GM23338 (cell line): ENCODE measurements around the gene CHKB. TPM values are rescaled to one million over a fixed set of nuclear protein-coding genes. Genes with fewer than 3 reads are reported as not detected.

ENCODE experiments used
- ATAC-seq: fragments of 200-7000 bp; cut with Tn5 transposase; 3 replicates; pipeline ENCODE4 v1.9.1; 2020
- DNase-seq: peaks from one replicate; pipeline ENCODE4 v3.0.0-alpha.2; 2015; ENCODE audit warnings: low spot score
- H2AFZ ChIP-seq: fragments of 200-600 bp; sonication (generic); 2 replicates; pipeline ENCODE4 v1.8.0; 2016; ENCODE audit warnings: antibody characterized with exemption, mild to moderate bottlenecking, moderate library complexity
- H3F3A ChIP-seq: fragments of 200-600 bp; sonication (generic); replicated peaks from 2 replicates; pipeline ENCODE4 v1.8.0; 2017; ENCODE audit warnings: antibody characterized with exemption, mixed run types, low read depth
- H3K27ac ChIP-seq: fragments of 200-600 bp; sonication (generic); 2 replicates; pipeline ENCODE4 v1.6.1; 2016; ENCODE audit warnings: low read depth
- H3K27me3 ChIP-seq: fragments of 200-600 bp; sonication (generic); 2 replicates; pipeline ENCODE4 v1.8.0; 2016; ENCODE audit warnings: mild to moderate bottlenecking, mixed run types, moderate library complexity; ENCODE audit not compliant: insufficient read depth
- H3K36me3 ChIP-seq: fragments of 200-600 bp; sonication (generic); 2 replicates; pipeline ENCODE4 v1.8.0; 2016; ENCODE audit warnings: mild to moderate bottlenecking; ENCODE audit not compliant: insufficient read depth
- H3K4me1 ChIP-seq: fragments of 200-600 bp; sonication (generic); 2 replicates; pipeline ENCODE4 v1.8.0; 2016; ENCODE audit warnings: mild to moderate bottlenecking, moderate library complexity; ENCODE audit not compliant: insufficient read depth
- H3K4me2 ChIP-seq: fragments of 200-600 bp; sonication (generic); 2 replicates; pipeline ENCODE4 v1.7.1; 2017; ENCODE audit warnings: mixed run types
- H3K4me3 ChIP-seq: fragments of 200-600 bp; sonication (generic); 2 replicates; pipeline ENCODE4 v1.6.1; 2016; ENCODE audit warnings: mixed run types
- H3K79me2 ChIP-seq: fragments of 200-600 bp; sonication (generic); replicated peaks from 2 replicates; pipeline ENCODE4 v1.8.0; 2017; ENCODE audit warnings: mild to moderate bottlenecking; ENCODE audit not compliant: insufficient read depth
- H3K9me2 ChIP-seq: fragments of 200-600 bp; sonication (generic); 2 replicates; pipeline ENCODE4 v1.8.0; 2017; ENCODE audit not compliant: insufficient read depth
- H4K20me1 ChIP-seq: fragments of 200-600 bp; sonication (generic); replicated peaks from 2 replicates; pipeline ENCODE4 v1.8.0; 2017; ENCODE audit warnings: mild to moderate bottlenecking; ENCODE audit not compliant: insufficient read depth
- H3K27ac Mint-ChIP-seq: 2 replicates; pipeline ENCODE4 v1.8.0; 2020; ENCODE audit warnings: inconsistent platforms, mild to moderate bottlenecking, moderate library complexity, mixed read lengths
- H3K27me3 Mint-ChIP-seq: 3 replicates; pipeline ENCODE4 v1.8.0; 2022; ENCODE audit warnings: low read depth, mild to moderate bottlenecking, moderate library complexity, mixed read lengths, inconsistent platforms; ENCODE audit not compliant: insufficient read depth, poor library complexity
- H3K36me3 Mint-ChIP-seq: 3 replicates; pipeline ENCODE4 v1.8.0; 2021; ENCODE audit warnings: low read depth, mild to moderate bottlenecking, inconsistent platforms, moderate library complexity, mixed read lengths
- H3K4me1 Mint-ChIP-seq: 3 replicates; pipeline ENCODE4 v1.8.0; 2020; ENCODE audit warnings: mild to moderate bottlenecking, inconsistent platforms, mixed read lengths
- H3K4me3 Mint-ChIP-seq: 3 replicates; pipeline ENCODE4 v1.8.0; 2021; ENCODE audit warnings: moderate library complexity, mild to moderate bottlenecking, inconsistent platforms, mixed read lengths
- H3K9me3 Mint-ChIP-seq: 3 replicates; pipeline ENCODE4 v1.8.0; 2020; ENCODE audit warnings: moderate library complexity, mild to moderate bottlenecking, inconsistent platforms, mixed read lengths
- CREB1 ChIP-seq: fragments of 250-450 bp; sonication (Bioruptor Pico); IDR thresholded peaks from 2 replicates; pipeline ENCODE4 v1.5.0; 2020; ENCODE audit warnings: low read depth, mild to moderate bottlenecking, moderate library complexity
- EZH2 ChIP-seq: fragments of 200-600 bp; sonication (generic); IDR thresholded peaks from one replicate; pipeline ENCODE4 v1.8.0; 2017; ENCODE audit warnings: antibody characterized with exemption, mild to moderate bottlenecking, low read depth; ENCODE audit not compliant: unreplicated experiment
- EZH2phosphoT487 ChIP-seq: fragments of 200-600 bp; sonication (generic); IDR thresholded peaks from one replicate; pipeline ENCODE4 v1.8.1; 2018; ENCODE audit warnings: antibody characterized with exemption; ENCODE audit not compliant: unreplicated experiment
- JUNB ChIP-seq: IDR thresholded peaks from one replicate; pipeline ENCODE4 v1.6.1; 2016; ENCODE audit warnings: antibody characterized with exemption; ENCODE audit not compliant: unreplicated experiment
- NANOG ChIP-seq: IDR thresholded peaks from 2 replicates; pipeline ENCODE4 v1.6.1; 2016; ENCODE audit warnings: antibody characterized with exemption, borderline replicate concordance
- POLR2AphosphoS5 ChIP-seq: IDR thresholded peaks from 2 replicates; pipeline ENCODE4 v1.6.1; 2016; ENCODE audit warnings: antibody characterized with exemption, low read depth
- STAT1 ChIP-seq: IDR thresholded peaks from one replicate; pipeline ENCODE4 v1.6.1; 2016; ENCODE audit warnings: antibody characterized with exemption; ENCODE audit not compliant: unreplicated experiment
- ZNF114 ChIP-seq: fragments of 250-450 bp; sonication (Bioruptor Pico); IDR thresholded peaks from 2 replicates; pipeline ENCODE4 v1.5.0; 2020; ENCODE audit warnings: mild to moderate bottlenecking, moderate library complexity
- ZNF331 ChIP-seq: fragments of 250-450 bp; sonication (Bioruptor Pico); IDR thresholded peaks from 2 replicates; pipeline ENCODE4 v1.5.0; 2020; ENCODE audit warnings: low read depth, mild to moderate bottlenecking, moderate library complexity
- polyA plus RNA-seq: library from polyadenylated mRNA; unstranded; fragments of >200 nt; fragmentation: Nextera tagmentation; extraction: Ambion mirVana; gene quantifications from 2 replicates; pipeline ENCODE4 v1.2.1, GENCODE V29; 2016
- total RNA-seq: library from RNA; depleted of rRNA; stranded (reverse); fragments of >200 nt; shearing (Covaris generic); gene quantifications from 2 replicates; pipeline ENCODE4 v1.2.3, GENCODE V29; 2014
- TF ChIP-seq, protein P1 (sequence below): IDR thresholded peaks from 2 replicates; pipeline ENCODE4 v1.6.1; 2016; ENCODE audit warnings: antibody characterized with exemption
- TF ChIP-seq, protein P2 (sequence below): IDR thresholded peaks from one replicate; pipeline ENCODE4 v1.6.1; 2018; ENCODE audit warnings: antibody characterized with exemption; ENCODE audit not compliant: unreplicated experiment

CHKB gene
- total and polyA plus RNA-seq, 2 experiments from 2014 or later: 51.2 to 61.6 TPM

DNA sequence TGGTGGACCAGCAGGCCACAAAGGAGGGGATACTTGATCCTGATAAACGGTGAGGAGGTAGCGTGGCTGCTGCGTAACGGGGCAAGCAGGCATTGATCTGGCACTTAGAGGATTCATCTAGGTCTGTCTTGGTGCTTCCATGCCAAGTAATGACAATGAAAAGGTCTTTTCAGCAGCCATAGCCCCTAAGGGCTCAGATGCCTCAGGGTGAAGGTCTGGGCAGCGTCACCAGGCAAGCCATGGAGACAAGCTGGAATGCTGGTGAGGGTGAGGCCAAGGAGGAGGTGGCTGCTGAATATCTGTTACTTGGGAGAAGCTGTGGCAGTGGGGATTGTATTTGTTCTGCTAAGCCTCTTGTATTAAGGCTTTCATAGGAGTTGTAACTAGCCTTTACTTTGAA is 4.8 kb upstream of the CHKB start (continued):
- TF ChIP-seq, protein P1, sequence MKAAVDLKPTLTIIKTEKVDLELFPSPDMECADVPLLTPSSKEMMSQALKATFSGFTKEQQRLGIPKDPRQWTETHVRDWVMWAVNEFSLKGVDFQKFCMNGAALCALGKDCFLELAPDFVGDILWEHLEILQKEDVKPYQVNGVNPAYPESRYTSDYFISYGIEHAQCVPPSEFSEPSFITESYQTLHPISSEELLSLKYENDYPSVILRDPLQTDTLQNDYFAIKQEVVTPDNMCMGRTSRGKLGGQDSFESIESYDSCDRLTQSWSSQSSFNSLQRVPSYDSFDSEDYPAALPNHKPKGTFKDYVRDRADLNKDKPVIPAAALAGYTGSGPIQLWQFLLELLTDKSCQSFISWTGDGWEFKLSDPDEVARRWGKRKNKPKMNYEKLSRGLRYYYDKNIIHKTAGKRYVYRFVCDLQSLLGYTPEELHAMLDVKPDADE: no peak
- no peak for TF ChIP-seq POLR2AphosphoS5
- TF ChIP-seq EZH2phosphoT487: no peak
- TF ChIP-seq, protein P2, sequence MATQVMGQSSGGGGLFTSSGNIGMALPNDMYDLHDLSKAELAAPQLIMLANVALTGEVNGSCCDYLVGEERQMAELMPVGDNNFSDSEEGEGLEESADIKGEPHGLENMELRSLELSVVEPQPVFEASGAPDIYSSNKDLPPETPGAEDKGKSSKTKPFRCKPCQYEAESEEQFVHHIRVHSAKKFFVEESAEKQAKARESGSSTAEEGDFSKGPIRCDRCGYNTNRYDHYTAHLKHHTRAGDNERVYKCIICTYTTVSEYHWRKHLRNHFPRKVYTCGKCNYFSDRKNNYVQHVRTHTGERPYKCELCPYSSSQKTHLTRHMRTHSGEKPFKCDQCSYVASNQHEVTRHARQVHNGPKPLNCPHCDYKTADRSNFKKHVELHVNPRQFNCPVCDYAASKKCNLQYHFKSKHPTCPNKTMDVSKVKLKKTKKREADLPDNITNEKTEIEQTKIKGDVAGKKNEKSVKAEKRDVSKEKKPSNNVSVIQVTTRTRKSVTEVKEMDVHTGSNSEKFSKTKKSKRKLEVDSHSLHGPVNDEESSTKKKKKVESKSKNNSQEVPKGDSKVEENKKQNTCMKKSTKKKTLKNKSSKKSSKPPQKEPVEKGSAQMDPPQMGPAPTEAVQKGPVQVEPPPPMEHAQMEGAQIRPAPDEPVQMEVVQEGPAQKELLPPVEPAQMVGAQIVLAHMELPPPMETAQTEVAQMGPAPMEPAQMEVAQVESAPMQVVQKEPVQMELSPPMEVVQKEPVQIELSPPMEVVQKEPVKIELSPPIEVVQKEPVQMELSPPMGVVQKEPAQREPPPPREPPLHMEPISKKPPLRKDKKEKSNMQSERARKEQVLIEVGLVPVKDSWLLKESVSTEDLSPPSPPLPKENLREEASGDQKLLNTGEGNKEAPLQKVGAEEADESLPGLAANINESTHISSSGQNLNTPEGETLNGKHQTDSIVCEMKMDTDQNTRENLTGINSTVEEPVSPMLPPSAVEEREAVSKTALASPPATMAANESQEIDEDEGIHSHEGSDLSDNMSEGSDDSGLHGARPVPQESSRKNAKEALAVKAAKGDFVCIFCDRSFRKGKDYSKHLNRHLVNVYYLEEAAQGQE: no peak
- no peak for TF ChIP-seq JUNB
- TF ChIP-seq NANOG: no peak
- no peak for TF ChIP-seq STAT1
- no peak for TF ChIP-seq ZNF114

DNA sequence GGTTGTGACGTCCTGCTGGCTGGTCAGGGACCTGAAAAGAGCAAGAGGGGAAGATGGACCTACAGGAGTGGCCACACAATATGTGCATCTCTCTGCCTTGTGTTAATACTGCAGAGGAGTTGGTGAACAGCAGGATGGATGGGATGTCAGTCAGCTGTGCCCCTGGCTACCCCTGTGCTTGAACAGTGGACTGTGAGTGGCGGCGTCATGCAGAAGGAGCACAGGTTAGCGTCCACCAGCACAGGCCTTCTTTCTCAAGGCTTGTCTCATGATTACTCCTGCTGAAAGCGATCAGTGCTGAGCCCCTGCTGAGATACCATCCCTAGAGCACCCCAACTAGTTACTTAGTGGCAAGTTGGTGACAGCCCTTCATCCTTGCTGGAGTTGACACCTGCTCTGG is 3.8 kb upstream of the CHKB start:
- H2AFZ ChIP-seq: no peak overlapping the region
- no peaks in the 10 kb centered on the region for H3K79me2 ChIP-seq
- DNase-seq (no peak), ATAC-seq (no peak)
- Mint-ChIP-seq H3K27ac (no peak overlapping the region), H3K4me3 (no peak overlapping the region), H3K4me1 (peaks cover 7% of the 10 kb centered on the region), H3K36me3 (no peaks in the 10 kb centered on the region; the same call in 2 of the 3 replicates), H3K27me3 (peaks cover 8% of the 10 kb centered on the region), H3K9me3 (no peaks in the 10 kb centered on the region)
- peaks cover 15% of the 10 kb centered on the region for H3F3A ChIP-seq
- no peak for TF ChIP-seq JUNB
- H3K27me3 ChIP-seq: peaks cover 17% of the 10 kb centered on the region; the same call in 1 of the 2 replicates
- peaks cover 8% of the 10 kb centered on the region for H3K4me1 ChIP-seq
- H4K20me1 ChIP-seq: peaks cover 2% of the 10 kb centered on the region; the same call in 1 of the 2 replicates
- no peaks in the 10 kb centered on the region for H3K9me2 ChIP-seq
- H3K27ac ChIP-seq: no peak overlapping the region
- H3K36me3 ChIP-seq: no peaks in the 10 kb centered on the region
- H3K4me2 ChIP-seq: no peak overlapping the region
- no peak overlapping the region for H3K4me3 ChIP-seq

GRCh38 chr22:50585781-50586180 is 3.1 kb upstream of the CHKB start:
- no peak for ATAC-seq
- no peaks in the 10 kb centered on the region for H3K9me2 ChIP-seq
- TF ChIP-seq POLR2AphosphoS5 (no peak), EZH2phosphoT487 (no peak), EZH2 (no peak), JUNB (no peak), CREB1 (no peak), ZNF114 (no peak), NANOG (no peak), ZNF331 (CRISPR knock-in tag) (no peak)
- TF ChIP-seq, protein P1: no peak
- TF ChIP-seq, protein P2: no peak

More at GRCh38 chr22:50585781-50586180, 3.1 kb upstream of the CHKB start:
- Histone ChIP-seq H2AFZ (no peak overlapping the region), H3K4me3 (no peak overlapping the region), H3K4me1 (peaks cover 8% of the 10 kb centered on the region), H4K20me1 (0 out of 2 replicates have a peak, but pooled peaks cover 3% of the 10 kb centered on the region), H3K27me3 (peaks cover 17% of the 10 kb centered on the region; the same call in 1 of the 2 replicates), H3K4me2 (no peak overlapping the region), H3K27ac (no peak overlapping the region), H3K79me2 (no peaks in the 10 kb centered on the region), H3F3A (peaks cover 15% of the 10 kb centered on the region), H3K36me3 (no peaks in the 10 kb centered on the region)
- Mint-ChIP-seq H3K4me1 (peaks cover 7% of the 10 kb centered on the region), H3K9me3 (no peaks in the 10 kb centered on the region), H3K27ac (no peak overlapping the region), H3K27me3 (peaks cover 10% of the 10 kb centered on the region), H3K4me3 (no peak overlapping the region), H3K36me3 (no peaks in the 10 kb centered on the region; the same call in 2 of the 3 replicates)
- DNase-seq: no peak
